NCI-H510A (cell line): ENCODE data around the gene RILPL1.

Source experiments
- DNase-seq: peaks from one replicate; lab custom pipeline; 2025; lab: John Stamatoyannopoulos, UW

The RILPL1 gene

GRCh38 chr12:123428591-123428990 lies 104.9 kb downstream of the RILPL1 start:
- no peak for DNase-seq

- no peak for DNase-seq
Measured at GRCh38 chr12:123427036-123427769, 106.3 kb downstream of the RILPL1 start.

GRCh38 chr12:123421314-123421713 lies 112.2 kb downstream of the RILPL1 start:
- no peak for DNase-seq
